ENCODE data around the gene NACC2.

NACC2 gene

GRCh38 chr9:136026266-136026942, 68.7 kb downstream of the NACC2 start:
- Histone ChIP-seq H3K79me2 (ENCODE audit: insufficient read depth, low read length) (no peaks in the 10 kb centered on the region), H3K36me3 (ENCODE audit: insufficient read depth, low read length) (no peaks in the 10 kb centered on the region), H4K20me1 (ENCODE audit: insufficient read depth, low read length, poor library complexity, severe bottlenecking) (no peaks in the 10 kb centered on the region), H3K27me3 (ENCODE audit: insufficient read depth, low read length, poor library complexity, severe bottlenecking) (no peaks in the 10 kb centered on the region), H3K4me2 (ENCODE audit: low read depth, low read length, poor library complexity, severe bottlenecking) (no peak overlapping the region), H3K9ac (ENCODE audit: low read depth, low read length, poor library complexity, severe bottlenecking) (no peak overlapping the region), H3K9me2 (replicated peaks; ENCODE audit: low read depth, low read length) (no peaks in the 10 kb centered on the region), H3K9me3 (ENCODE audit: insufficient read depth, low read depth, low read length) (peaks cover 8% of the 10 kb centered on the region; the same call in 1 of the 2 replicates), H3K4me1 (ENCODE audit: insufficient read depth, low read length, poor library complexity, severe bottlenecking) (no peaks in the 10 kb centered on the region), H3K4me3 (ENCODE audit: low read length, poor library complexity, severe bottlenecking) (no peak overlapping the region), H3F3A (ENCODE audit: low read depth) (no peaks in the 10 kb centered on the region), H2AFZ (ENCODE audit: low read length) (no peak overlapping the region)
- no peak for TF ChIP-seq CTCF (conservative IDR thresholded peaks at IDR 0.05; ENCODE audit: low read length)
- no peak for TF ChIP-seq EZH2phosphoT487 (IDR thresholded peaks at IDR 0.05; ENCODE audit: borderline replicate concordance)

- Histone ChIP-seq H3K9ac (ENCODE audit: low read depth, low read length, poor library complexity, severe bottlenecking) (no peak overlapping the region), H3K9me2 (replicated peaks; ENCODE audit: low read depth, low read length) (no peaks in the 10 kb centered on the region), H3K4me2 (ENCODE audit: low read depth, low read length, poor library complexity, severe bottlenecking) (no peak overlapping the region), H3K4me1 (ENCODE audit: insufficient read depth, low read length, poor library complexity, severe bottlenecking) (no peaks in the 10 kb centered on the region), H3K79me2 (ENCODE audit: insufficient read depth, low read length) (no peaks in the 10 kb centered on the region), H3K36me3 (ENCODE audit: insufficient read depth, low read length) (no peaks in the 10 kb centered on the region), H3K9me3 (ENCODE audit: insufficient read depth, low read depth, low read length) (peaks cover 8% of the 10 kb centered on the region; the same call in 1 of the 2 replicates), H2AFZ (ENCODE audit: low read length) (no peak overlapping the region), H3K27me3 (ENCODE audit: insufficient read depth, low read length, poor library complexity, severe bottlenecking) (no peaks in the 10 kb centered on the region), H3K4me3 (ENCODE audit: low read length, poor library complexity, severe bottlenecking) (no peak overlapping the region), H3F3A (ENCODE audit: low read depth) (no peaks in the 10 kb centered on the region), H4K20me1 (ENCODE audit: insufficient read depth, low read length, poor library complexity, severe bottlenecking) (no peaks in the 10 kb centered on the region)
- TF ChIP-seq CTCF (conservative IDR thresholded peaks at IDR 0.05; ENCODE audit: low read length) = no peak
- TF ChIP-seq EZH2phosphoT487 (IDR thresholded peaks at IDR 0.05; ENCODE audit: borderline replicate concordance) = no peak
Measured at GRCh38 chr9:136025481-136025880, 69.6 kb downstream of the NACC2 start.

- Histone ChIP-seq H4K20me1 (ENCODE audit: insufficient read depth, low read length, poor library complexity, severe bottlenecking) (no peaks in the 10 kb centered on the region), H3K9ac (ENCODE audit: low read depth, low read length, poor library complexity, severe bottlenecking) (no peak overlapping the region), H3K27me3 (ENCODE audit: insufficient read depth, low read length, poor library complexity, severe bottlenecking) (no peaks in the 10 kb centered on the region), H3K9me3 (ENCODE audit: insufficient read depth, low read depth, low read length) (peaks cover 8% of the 10 kb centered on the region; the same call in 1 of the 2 replicates), H3K36me3 (ENCODE audit: insufficient read depth, low read length) (no peaks in the 10 kb centered on the region), H3F3A (ENCODE audit: low read depth) (no peaks in the 10 kb centered on the region), H3K4me3 (ENCODE audit: low read length, poor library complexity, severe bottlenecking) (no peak overlapping the region), H3K79me2 (ENCODE audit: insufficient read depth, low read length) (no peaks in the 10 kb centered on the region), H3K9me2 (replicated peaks; ENCODE audit: low read depth, low read length) (no peaks in the 10 kb centered on the region), H3K4me1 (ENCODE audit: insufficient read depth, low read length, poor library complexity, severe bottlenecking) (no peaks in the 10 kb centered on the region), H3K4me2 (ENCODE audit: low read depth, low read length, poor library complexity, severe bottlenecking) (no peak overlapping the region), H2AFZ (ENCODE audit: low read length) (no peak overlapping the region)
- TF ChIP-seq EZH2phosphoT487 (IDR thresholded peaks at IDR 0.05; ENCODE audit: borderline replicate concordance) (no peak), CTCF (conservative IDR thresholded peaks at IDR 0.05; ENCODE audit: low read length) (no peak)
Measured at GRCh38 chr9:136024696-136025316, 70.3 kb downstream of the NACC2 start.
